COLO829 (cell line): ENCODE data around the gene CIT.
"Not testable (repeated sequence)": the region's sequence is repeated elsewhere in the genome, so short reads cannot be mapped to it uniquely, and the experiment has no call there.

Experiments
- DNase-seq: peaks from one replicate; pipeline ENCODE4 v3.0.0; 2012; ENCODE audit warnings: low spot score

Gene CIT

GRCh38 chr12:119730381-119730780 is 146.7 kb downstream of the CIT start:
- DNase-seq, result no peak

- no peak for DNase-seq
These were observed 147.2 kb downstream of the CIT start for GRCh38 chr12:119729871-119730270.

- DNase-seq, result no peak
These were observed 148.7 kb downstream of the CIT start for GRCh38 chr12:119728444-119728745.

- no peak for DNase-seq
These were observed 149.3 kb downstream of the CIT start for GRCh38 chr12:119727600-119728443.

- DNase-seq, result no peak
These were observed 151.6 kb downstream of the CIT start for GRCh38 chr12:119725523-119725922.

GRCh38 chr12:119721306-119721705 is 155.8 kb downstream of the CIT start:
- no peak for DNase-seq

- DNase-seq, result no peak
These were observed 156.8 kb downstream of the CIT start for GRCh38 chr12:119720349-119720748.

- no peak for DNase-seq
These were observed 159.0 kb downstream of the CIT start for GRCh38 chr12:119718141-119718540.

- no peak for DNase-seq
These were observed 161.9 kb downstream of the CIT start for GRCh38 chr12:119715268-119715620.

- no peak for DNase-seq
These were observed 162.4 kb downstream of the CIT start for GRCh38 chr12:119714614-119715267.

- no peak for DNase-seq
These were observed 163.5 kb downstream of the CIT start for GRCh38 chr12:119713551-119714031.

GRCh38 chr12:119712721-119713120 is 164.4 kb downstream of the CIT start:
- no peak for DNase-seq

- no peak for DNase-seq
These were observed 165.4 kb downstream of the CIT start for GRCh38 chr12:119711693-119712092.

GRCh38 chr12:119710965-119711551 is 166.1 kb downstream of the CIT start:
- DNase-seq, result no peak

- no peak for DNase-seq
These were observed 166.7 kb downstream of the CIT start for GRCh38 chr12:119710374-119710964.

GRCh38 chr12:119706427-119706826 is 170.7 kb downstream of the CIT start:
- DNase-seq, result not testable (repeated sequence)

GRCh38 chr12:119705182-119705581 is 171.9 kb downstream of the CIT start:
- no peak for DNase-seq

- DNase-seq, result no peak
These were observed 172.9 kb downstream of the CIT start for GRCh38 chr12:119704065-119704747.

- DNase-seq, result no peak
These were observed 177.0 kb downstream of the CIT start for GRCh38 chr12:119700078-119700477.

- no peak for DNase-seq
These were observed 177.8 kb downstream of the CIT start for GRCh38 chr12:119699199-119699760.

- DNase-seq, result no peak
These were observed 180.2 kb downstream of the CIT start for GRCh38 chr12:119696943-119697342.

GRCh38 chr12:119695034-119695433 is 182.1 kb downstream of the CIT start:
- DNase-seq, result no peak
